H1 (cell line): ENCODE measurements around the gene FANCE. TPM values are rescaled to one million over a fixed set of nuclear protein-coding genes. Genes with fewer than 3 reads are reported as not detected.

Experiments used
- BRCA1 ChIP-seq: IDR thresholded peaks from 2 replicates; pipeline ENCODE4 v1.6.1; 2012; ENCODE audit warnings: low read depth, low read length, improper control_type of control experiment
- CHD2 ChIP-seq: IDR thresholded peaks from 2 replicates; pipeline ENCODE4 v1.6.1; 2012; ENCODE audit warnings: low read length, improper control_type of control experiment
- EP300 ChIP-seq, 2 experiments: IDR thresholded peaks; 1 replicate in 1 of 2; 2 replicates in 1 of 2; pipeline ENCODE4 v1.6.1; 2011 to 2012; ENCODE audit warnings: low read depth in 2 of 2, low read length in 2 of 2, mild to moderate bottlenecking in 2 of 2, borderline replicate concordance in 1 of 2, inconsistent platforms in 1 of 2, moderate library complexity in 1 of 2
- GABPA ChIP-seq: IDR thresholded peaks from 2 replicates; pipeline ENCODE4 v1.6.1; 2011; ENCODE audit warnings: mild to moderate bottlenecking, low read length, moderate library complexity, borderline replicate concordance; ENCODE audit not compliant: insufficient read depth
- HDAC2 ChIP-seq, 2 experiments: fragments of 300-600 bp in 1 of 2; sonication (generic) in 1 of 2; IDR thresholded peaks; 2 replicates each; pipeline ENCODE4 v1.6.1; 2011 to 2012; ENCODE audit warnings: low read depth in 2 of 2, low read length in 2 of 2, mild to moderate bottlenecking in 2 of 2, moderate library complexity in 2 of 2, borderline replicate concordance in 1 of 2, inconsistent platforms in 1 of 2
- RXRA ChIP-seq: IDR thresholded peaks from 2 replicates; pipeline ENCODE4 v1.6.1; 2011; ENCODE audit warnings: low read depth, mild to moderate bottlenecking, low read length, moderate library complexity; ENCODE audit not compliant: insufficient read depth
- SIRT6 ChIP-seq: IDR thresholded peaks from one replicate; pipeline ENCODE4 v1.7.1; 2012; ENCODE audit warnings: low read length, inconsistent platforms
- SIX5 ChIP-seq: IDR thresholded peaks from 2 replicates; pipeline ENCODE4 v1.6.1; 2011; ENCODE audit warnings: mild to moderate bottlenecking, low read depth, low read length
- polyA plus RNA-seq, 7 experiments: library from polyadenylated mRNA; depleted of rRNA in 3 of 7; stranded (reverse) in 5 of 7; unstranded in 2 of 7; fragments of >200 nt in 5 of 7; fragments of 200-250 nt in 2 of 7; gene quantifications; 1 replicate in 5 of 7; 2 replicates in 1 of 7; 4 replicates in 1 of 7; pipeline versions ENCODE4 v1.2.1 to v1.2.3, GENCODE V29; 2011 to 2013; ENCODE audit warnings: missing spikeins in 2 of 7, mixed read lengths in 2 of 7
- total RNA-seq: library from RNA; stranded (reverse); fragmentation: NEBNext Ultra II Directional; extraction: Animal tissue kit (Norgen Biotek cat#: 25700); gene quantifications from 2 replicates; pipeline ENCODE4 v1.2.1, GENCODE V29; 2021
- TF ChIP-seq, protein P1 (sequence below): fragments of 300-600 bp; sonication (generic); IDR thresholded peaks from 2 replicates; pipeline ENCODE4 v1.7.1; 2012; ENCODE audit warnings: low read length, moderate library complexity, mild to moderate bottlenecking, inconsistent platforms; ENCODE audit not compliant: insufficient replicate concordance

The FANCE gene
- total and polyA plus RNA-seq, 2 of the 8 experiments (the other 6 are each of a cell fraction or from before 2014, with no cell fraction given) = 16.1 to 17.0 TPM

DNA sequence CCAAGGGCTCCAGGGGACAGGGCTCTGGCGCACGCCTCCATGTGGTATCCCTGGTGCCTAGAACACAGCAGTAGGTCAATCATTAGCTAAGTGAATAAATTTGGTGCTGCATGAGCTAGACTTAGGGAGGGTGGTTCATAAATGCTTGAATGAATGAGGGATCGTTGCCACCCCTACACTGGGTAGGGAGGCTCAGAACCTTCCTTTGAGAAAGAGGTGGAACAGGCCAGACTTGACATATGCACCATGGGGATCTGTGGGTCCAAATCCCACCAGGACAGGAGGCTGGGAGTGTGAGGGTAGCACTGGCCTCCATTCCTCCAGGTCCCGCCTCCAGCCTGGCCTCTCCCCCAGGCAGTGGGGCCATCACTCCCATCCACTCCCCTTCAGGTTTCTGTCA is 30.9 kb downstream of the FANCE start (continued):
- TF ChIP-seq, protein P1, sequence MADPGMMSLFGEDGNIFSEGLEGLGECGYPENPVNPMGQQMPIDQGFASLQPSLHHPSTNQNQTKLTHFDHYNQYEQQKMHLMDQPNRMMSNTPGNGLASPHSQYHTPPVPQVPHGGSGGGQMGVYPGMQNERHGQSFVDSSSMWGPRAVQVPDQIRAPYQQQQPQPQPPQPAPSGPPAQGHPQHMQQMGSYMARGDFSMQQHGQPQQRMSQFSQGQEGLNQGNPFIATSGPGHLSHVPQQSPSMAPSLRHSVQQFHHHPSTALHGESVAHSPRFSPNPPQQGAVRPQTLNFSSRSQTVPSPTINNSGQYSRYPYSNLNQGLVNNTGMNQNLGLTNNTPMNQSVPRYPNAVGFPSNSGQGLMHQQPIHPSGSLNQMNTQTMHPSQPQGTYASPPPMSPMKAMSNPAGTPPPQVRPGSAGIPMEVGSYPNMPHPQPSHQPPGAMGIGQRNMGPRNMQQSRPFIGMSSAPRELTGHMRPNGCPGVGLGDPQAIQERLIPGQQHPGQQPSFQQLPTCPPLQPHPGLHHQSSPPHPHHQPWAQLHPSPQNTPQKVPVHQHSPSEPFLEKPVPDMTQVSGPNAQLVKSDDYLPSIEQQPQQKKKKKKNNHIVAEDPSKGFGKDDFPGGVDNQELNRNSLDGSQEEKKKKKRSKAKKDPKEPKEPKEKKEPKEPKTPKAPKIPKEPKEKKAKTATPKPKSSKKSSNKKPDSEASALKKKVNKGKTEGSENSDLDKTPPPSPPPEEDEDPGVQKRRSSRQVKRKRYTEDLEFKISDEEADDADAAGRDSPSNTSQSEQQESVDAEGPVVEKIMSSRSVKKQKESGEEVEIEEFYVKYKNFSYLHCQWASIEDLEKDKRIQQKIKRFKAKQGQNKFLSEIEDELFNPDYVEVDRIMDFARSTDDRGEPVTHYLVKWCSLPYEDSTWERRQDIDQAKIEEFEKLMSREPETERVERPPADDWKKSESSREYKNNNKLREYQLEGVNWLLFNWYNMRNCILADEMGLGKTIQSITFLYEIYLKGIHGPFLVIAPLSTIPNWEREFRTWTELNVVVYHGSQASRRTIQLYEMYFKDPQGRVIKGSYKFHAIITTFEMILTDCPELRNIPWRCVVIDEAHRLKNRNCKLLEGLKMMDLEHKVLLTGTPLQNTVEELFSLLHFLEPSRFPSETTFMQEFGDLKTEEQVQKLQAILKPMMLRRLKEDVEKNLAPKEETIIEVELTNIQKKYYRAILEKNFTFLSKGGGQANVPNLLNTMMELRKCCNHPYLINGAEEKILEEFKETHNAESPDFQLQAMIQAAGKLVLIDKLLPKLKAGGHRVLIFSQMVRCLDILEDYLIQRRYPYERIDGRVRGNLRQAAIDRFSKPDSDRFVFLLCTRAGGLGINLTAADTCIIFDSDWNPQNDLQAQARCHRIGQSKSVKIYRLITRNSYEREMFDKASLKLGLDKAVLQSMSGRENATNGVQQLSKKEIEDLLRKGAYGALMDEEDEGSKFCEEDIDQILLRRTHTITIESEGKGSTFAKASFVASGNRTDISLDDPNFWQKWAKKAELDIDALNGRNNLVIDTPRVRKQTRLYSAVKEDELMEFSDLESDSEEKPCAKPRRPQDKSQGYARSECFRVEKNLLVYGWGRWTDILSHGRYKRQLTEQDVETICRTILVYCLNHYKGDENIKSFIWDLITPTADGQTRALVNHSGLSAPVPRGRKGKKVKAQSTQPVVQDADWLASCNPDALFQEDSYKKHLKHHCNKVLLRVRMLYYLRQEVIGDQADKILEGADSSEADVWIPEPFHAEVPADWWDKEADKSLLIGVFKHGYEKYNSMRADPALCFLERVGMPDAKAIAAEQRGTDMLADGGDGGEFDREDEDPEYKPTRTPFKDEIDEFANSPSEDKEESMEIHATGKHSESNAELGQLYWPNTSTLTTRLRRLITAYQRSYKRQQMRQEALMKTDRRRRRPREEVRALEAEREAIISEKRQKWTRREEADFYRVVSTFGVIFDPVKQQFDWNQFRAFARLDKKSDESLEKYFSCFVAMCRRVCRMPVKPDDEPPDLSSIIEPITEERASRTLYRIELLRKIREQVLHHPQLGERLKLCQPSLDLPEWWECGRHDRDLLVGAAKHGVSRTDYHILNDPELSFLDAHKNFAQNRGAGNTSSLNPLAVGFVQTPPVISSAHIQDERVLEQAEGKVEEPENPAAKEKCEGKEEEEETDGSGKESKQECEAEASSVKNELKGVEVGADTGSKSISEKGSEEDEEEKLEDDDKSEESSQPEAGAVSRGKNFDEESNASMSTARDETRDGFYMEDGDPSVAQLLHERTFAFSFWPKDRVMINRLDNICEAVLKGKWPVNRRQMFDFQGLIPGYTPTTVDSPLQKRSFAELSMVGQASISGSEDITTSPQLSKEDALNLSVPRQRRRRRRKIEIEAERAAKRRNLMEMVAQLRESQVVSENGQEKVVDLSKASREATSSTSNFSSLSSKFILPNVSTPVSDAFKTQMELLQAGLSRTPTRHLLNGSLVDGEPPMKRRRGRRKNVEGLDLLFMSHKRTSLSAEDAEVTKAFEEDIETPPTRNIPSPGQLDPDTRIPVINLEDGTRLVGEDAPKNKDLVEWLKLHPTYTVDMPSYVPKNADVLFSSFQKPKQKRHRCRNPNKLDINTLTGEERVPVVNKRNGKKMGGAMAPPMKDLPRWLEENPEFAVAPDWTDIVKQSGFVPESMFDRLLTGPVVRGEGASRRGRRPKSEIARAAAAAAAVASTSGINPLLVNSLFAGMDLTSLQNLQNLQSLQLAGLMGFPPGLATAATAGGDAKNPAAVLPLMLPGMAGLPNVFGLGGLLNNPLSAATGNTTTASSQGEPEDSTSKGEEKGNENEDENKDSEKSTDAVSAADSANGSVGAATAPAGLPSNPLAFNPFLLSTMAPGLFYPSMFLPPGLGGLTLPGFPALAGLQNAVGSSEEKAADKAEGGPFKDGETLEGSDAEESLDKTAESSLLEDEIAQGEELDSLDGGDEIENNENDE = no peak
- no peak for TF ChIP-seq GABPA
- TF ChIP-seq BRCA1 = no peak
- no peak for TF ChIP-seq SIRT6
- no peak for TF ChIP-seq HDAC2 (IDR thresholded peaks at IDR 0.05; ENCODE audit: borderline replicate concordance in 1 of 2, low read depth in 2 of 2, low read length in 2 of 2)
- no peak for TF ChIP-seq RXRA
- no peak for TF ChIP-seq CHD2
- TF ChIP-seq EP300 (IDR thresholded peaks at IDR 0.05; ENCODE audit: borderline replicate concordance in 1 of 2, low read depth in 2 of 2, low read length in 2 of 2) = no peak
- TF ChIP-seq SIX5 = no peak
